GM12864 (cell line): ENCODE results near the gene TRERF1.

Source experiments
- DNase-seq: peaks from one replicate; pipeline ENCODE4 v3.0.0-alpha.2; 2011; ENCODE audit warnings: low read depth
- H3K4me3 ChIP-seq: 2 replicates; pipeline ENCODE4 v1.5.1; 2011; ENCODE audit warnings: mild to moderate bottlenecking, low read depth, low read length, control low read depth
- TF ChIP-seq, protein P1 (sequence below): IDR thresholded peaks from 2 replicates; pipeline ENCODE4 v1.5.1; 2011; ENCODE audit warnings: low read depth, mild to moderate bottlenecking, moderate library complexity, low read length, control low read depth, inconsistent platforms; ENCODE audit errors: missing control alignments

The TRERF1 gene

DNA sequence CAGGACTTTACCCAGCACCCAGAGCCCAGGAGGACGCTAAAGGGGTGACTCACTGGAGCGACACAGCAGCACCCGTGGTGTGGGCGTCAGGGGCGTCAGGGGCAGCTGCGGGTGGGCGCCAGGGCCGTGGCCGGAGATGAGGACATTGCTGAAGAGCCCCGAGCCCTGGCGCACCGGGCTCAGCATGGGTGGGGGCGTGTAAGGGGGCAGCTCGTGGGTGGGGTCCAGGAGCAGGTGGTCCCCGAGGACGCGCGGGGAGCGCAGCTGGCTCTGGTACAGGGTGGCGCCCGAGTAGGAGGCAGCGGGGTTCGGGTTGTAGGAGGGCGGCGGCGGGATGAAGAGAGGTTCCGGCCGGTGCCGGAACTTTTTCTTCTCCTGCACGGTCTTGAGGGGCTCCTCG lies 192.4 kb downstream of the TRERF1 start:
- no peak for DNase-seq
- no peak overlapping the region for H3K4me3 ChIP-seq
- TF ChIP-seq, protein P1, sequence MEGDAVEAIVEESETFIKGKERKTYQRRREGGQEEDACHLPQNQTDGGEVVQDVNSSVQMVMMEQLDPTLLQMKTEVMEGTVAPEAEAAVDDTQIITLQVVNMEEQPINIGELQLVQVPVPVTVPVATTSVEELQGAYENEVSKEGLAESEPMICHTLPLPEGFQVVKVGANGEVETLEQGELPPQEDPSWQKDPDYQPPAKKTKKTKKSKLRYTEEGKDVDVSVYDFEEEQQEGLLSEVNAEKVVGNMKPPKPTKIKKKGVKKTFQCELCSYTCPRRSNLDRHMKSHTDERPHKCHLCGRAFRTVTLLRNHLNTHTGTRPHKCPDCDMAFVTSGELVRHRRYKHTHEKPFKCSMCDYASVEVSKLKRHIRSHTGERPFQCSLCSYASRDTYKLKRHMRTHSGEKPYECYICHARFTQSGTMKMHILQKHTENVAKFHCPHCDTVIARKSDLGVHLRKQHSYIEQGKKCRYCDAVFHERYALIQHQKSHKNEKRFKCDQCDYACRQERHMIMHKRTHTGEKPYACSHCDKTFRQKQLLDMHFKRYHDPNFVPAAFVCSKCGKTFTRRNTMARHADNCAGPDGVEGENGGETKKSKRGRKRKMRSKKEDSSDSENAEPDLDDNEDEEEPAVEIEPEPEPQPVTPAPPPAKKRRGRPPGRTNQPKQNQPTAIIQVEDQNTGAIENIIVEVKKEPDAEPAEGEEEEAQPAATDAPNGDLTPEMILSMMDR: no peak

DNA sequence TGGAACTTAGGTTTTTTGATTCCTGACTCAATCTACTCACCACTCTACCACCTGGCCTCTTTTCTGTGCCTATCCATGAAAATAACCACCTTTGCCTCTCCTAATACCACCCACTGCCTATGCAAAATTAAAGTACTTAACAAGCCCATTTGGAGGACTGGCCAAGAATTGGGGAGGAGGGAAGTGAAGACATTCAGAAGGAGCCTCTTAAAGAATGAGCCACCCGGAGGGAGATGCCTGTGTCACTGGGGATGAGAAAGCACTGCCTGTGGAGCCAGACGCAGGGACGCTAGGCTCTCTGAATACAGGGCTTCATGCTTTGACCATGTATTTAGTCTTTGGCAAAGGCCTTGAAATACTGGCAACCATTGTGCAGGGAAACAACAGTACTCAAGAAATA lies 194.1 kb downstream of the TRERF1 start:
- TF ChIP-seq, protein P1: no peak
- no peak for DNase-seq
- no peak overlapping the region for H3K4me3 ChIP-seq

DNA sequence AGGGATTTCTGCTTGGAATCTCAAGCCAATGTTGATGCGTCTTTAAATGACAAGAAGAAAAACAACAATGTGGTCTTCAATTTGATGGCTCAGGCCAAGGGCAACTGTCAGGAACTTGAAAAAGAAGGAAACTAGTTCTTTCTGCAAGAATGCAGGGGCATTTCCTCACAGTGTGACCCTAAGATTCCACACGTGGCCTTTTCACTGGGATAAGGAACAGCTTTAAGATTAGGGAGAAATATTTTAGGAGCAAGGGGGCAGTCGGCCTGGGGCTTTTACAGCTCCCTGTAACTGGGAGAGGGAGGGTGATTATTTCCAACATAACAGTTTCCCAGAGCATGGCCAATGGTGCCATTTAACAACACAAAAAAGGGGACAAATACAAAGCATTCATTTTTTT lies 194.7 kb downstream of the TRERF1 start:
- DNase-seq: no peak
- no peak overlapping the region for H3K4me3 ChIP-seq
- TF ChIP-seq, protein P1: no peak

DNA sequence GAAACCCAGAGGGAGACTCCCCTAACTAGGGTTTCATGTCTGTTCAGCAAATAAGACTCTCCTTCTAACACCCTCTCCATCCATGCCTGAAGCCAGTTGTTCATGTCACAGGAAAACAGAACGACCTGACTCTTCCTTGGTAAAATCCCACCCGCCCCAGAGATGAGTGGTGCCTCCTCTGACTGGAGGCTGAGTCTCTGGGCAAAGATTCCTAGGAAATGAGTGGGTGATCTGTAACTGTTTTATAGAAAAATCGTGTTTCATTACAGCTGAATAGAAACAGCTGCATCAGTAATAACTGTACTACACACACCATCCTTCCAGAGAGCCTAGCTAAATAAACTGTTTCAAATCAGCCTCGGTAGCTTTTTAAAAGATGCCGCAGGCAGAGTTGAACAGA lies 196.7 kb downstream of the TRERF1 start:
- TF ChIP-seq, protein P1: no peak
- H3K4me3 ChIP-seq: no peak overlapping the region
- DNase-seq: no peak

DNA sequence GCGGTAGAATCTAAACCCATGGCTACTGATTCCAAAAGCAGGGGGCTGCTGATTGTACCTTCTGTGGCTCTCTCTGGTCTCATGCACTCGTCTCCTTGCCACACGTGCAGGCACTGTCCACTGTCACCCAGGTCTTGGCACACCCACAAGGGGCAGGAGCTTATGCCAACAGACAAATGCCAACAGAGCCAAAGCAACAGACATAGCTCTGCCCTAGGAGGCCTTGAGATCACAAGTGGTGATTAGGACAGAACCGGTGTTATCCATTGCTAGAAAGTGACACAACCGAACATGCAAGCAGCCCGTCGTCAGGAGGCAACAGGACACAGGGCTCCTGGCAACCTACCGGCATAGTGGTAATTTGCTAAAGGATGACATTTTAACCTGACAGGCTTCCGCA lies 197.2 kb downstream of the TRERF1 start:
- DNase-seq: no peak
- no peak overlapping the region for H3K4me3 ChIP-seq
- TF ChIP-seq, protein P1: no peak

DNA sequence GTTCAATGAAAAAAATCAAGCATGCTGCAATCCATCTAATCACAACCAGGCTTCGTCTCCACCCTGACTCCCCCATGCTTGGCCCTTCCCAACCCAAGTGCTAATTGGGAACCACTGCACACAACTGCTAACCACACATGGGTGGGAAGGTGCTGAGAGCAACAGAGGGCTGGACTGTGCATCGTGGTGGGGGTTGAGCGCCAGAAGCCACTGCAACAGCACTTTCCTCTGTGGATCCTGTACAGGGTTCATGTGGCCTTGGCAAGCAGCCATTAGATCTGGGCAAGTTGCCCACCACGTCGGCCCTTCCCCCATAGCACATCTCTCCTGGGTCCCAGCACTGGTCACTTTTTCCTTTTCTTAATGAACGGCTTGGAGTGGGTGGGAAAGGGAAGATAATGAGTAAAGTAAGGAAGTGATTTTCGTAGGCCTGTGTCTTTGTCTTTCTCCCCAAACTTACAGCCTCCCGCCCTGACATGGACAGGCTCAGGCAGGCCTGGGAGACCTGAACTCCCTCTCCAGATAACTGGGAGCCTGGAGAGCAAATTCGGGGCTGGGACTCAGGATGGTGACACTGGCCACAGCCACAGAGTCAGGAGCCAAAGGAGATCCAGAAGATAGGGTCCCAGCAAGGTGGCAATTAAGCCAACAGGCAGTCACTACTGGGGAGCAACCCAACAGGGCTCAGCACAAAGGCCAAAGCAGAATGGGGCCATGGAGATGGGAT lies 199.7 kb downstream of the TRERF1 start:
- DNase-seq: no peak
- TF ChIP-seq, protein P1: no peak
- no peak overlapping the region for H3K4me3 ChIP-seq

DNA sequence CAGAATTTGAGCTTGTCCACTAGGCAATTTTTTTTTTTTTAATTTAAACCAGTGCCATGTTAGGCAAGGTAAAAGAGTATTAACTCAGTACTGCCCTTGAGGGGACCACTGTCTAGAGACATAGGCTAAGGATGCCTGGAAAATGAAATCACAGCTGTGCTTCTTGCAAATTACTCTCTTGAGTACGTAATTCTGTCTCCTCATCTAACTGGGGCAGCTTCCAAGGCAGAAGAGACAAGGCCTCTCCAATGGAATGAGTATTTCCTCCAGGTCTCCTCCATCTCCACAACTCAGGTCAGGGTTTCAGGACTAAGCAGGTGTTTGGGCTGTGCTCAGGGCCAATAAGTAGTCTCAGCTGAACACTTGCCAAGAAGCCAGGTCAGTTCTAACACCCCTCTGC lies 200.2 kb downstream of the TRERF1 start:
- H3K4me3 ChIP-seq: no peak overlapping the region

More for the DNA sequence above, 200.2 kb downstream of the TRERF1 start:
- DNase-seq: no peak
- TF ChIP-seq, protein P1: no peak
